GM18867 (cell line): Measurements from ENCODE around the gene NUP155.
A peak's percentile ranks its signal among the peaks of the same experiment; 100 is the strongest.
"Not testable (repeated sequence)": the region's sequence is repeated elsewhere in the genome, so short reads cannot be mapped to it uniquely, and the experiment has no call there.

Source experiments
- ATAC-seq: cut with Tn5 transposase; IDR thresholded peaks from one replicate; pipeline ENCODE4 v1.9.1; 2021; ENCODE audit warnings: mild to moderate bottlenecking, moderate library complexity; ENCODE audit not compliant: unreplicated experiment

NUP155 gene

GRCh38 chr5:37283214-37283820 lies 87.6 kb downstream of the NUP155 start:
- ATAC-seq = no peak

- ATAC-seq = no peak
Observed at GRCh38 chr5:37275511-37275910, 95.4 kb downstream of the NUP155 start.

GRCh38 chr5:37272511-37272910 lies 98.4 kb downstream of the NUP155 start:
- ATAC-seq = no peak

- not testable (repeated sequence) for ATAC-seq
Observed at GRCh38 chr5:37268100-37268499, 102.8 kb downstream of the NUP155 start.

GRCh38 chr5:37255774-37256358 lies 115.0 kb downstream of the NUP155 start:
- no peak for ATAC-seq

- ATAC-seq = no peak
Observed at GRCh38 chr5:37254581-37254980, 116.3 kb downstream of the NUP155 start.

- no peak for ATAC-seq
Observed at GRCh38 chr5:37251665-37252064, 119.2 kb downstream of the NUP155 start.

GRCh38 chr5:37249815-37250164 lies 121.1 kb downstream of the NUP155 start:
- no peak for ATAC-seq

GRCh38 chr5:37248970-37249814 lies 121.7 kb downstream of the NUP155 start, which contains the start of gene CPLANE1:
Gene CPLANE1, minus strand, starts transcription at chr5:37249376. Its CDS starts 1,678 bp downstream, at chr5:37247698.
- peak; percentile 89 for ATAC-seq

GRCh38 chr5:37248421-37248969 lies 122.4 kb downstream of the NUP155 start:
- ATAC-seq = no peak

- ATAC-seq = no peak
Observed at GRCh38 chr5:37247496-37247895, 123.4 kb downstream of the NUP155 start.

- ATAC-seq = no peak
Observed at GRCh38 chr5:37247036-37247435, 123.9 kb downstream of the NUP155 start.
